ENCODE results near the gene STMN1.
A peak's percentile ranks its signal among the peaks of the same experiment; 100 is the strongest.

Gene STMN1

GRCh38 chr1:25918615-25919014 lies 12.4 kb upstream of the STMN1 start:
- DNase-seq: no peak

- no peak for DNase-seq
Measured at GRCh38 chr1:25917996-25918395, 11.8 kb upstream of the STMN1 start.

GRCh38 chr1:25916460-25916859 lies 10.2 kb upstream of the STMN1 start:
- DNase-seq: no peak

- no peak for DNase-seq
Measured at GRCh38 chr1:25914074-25914995, 8.1 kb upstream of the STMN1 start.

GRCh38 chr1:25913206-25913605 lies 7.0 kb upstream of the STMN1 start:
- no peak for DNase-seq

- DNase-seq: no peak
Measured at GRCh38 chr1:25912076-25912831, 6.0 kb upstream of the STMN1 start.

GRCh38 chr1:25911162-25911561 lies 4.9 kb upstream of the STMN1 start:
- DNase-seq: no peak

- no peak for DNase-seq
Measured at GRCh38 chr1:25909040-25909439, 2.8 kb upstream of the STMN1 start.

- no peak for DNase-seq
Measured at GRCh38 chr1:25908161-25908560, 1.9 kb upstream of the STMN1 start.

- DNase-seq: no peak
Measured at GRCh38 chr1:25907601-25908000, 1.4 kb upstream of the STMN1 start.

GRCh38 chr1:25906644-25907300 lies 553 bp upstream of the STMN1 start:
- DNase-seq: peak; percentile 36

GRCh38 chr1:25904943-25905679 lies 1.1 kb downstream of the STMN1 start:
- DNase-seq: peak; percentile 57

- no peak for DNase-seq
Measured at GRCh38 chr1:25903986-25904385, 2.2 kb downstream of the STMN1 start.

GRCh38 chr1:25902462-25902861 lies 3.8 kb downstream of the STMN1 start:
- no peak for DNase-seq

GRCh38 chr1:25900219-25900618 lies 6.0 kb downstream of the STMN1 start:
- no peak for DNase-seq

GRCh38 chr1:25899792-25900191 lies 6.4 kb downstream of the STMN1 start:
- DNase-seq: no peak

- no peak for DNase-seq
Measured at GRCh38 chr1:25898223-25899015, 7.8 kb downstream of the STMN1 start.

GRCh38 chr1:25897754-25898153 lies 8.5 kb downstream of the STMN1 start:
- DNase-seq: no peak

- DNase-seq: no peak
Measured at GRCh38 chr1:25896266-25896665, 10.0 kb downstream of the STMN1 start.

- peak; percentile 57 for DNase-seq
Measured at GRCh38 chr1:25895365-25895990, 10.7 kb downstream of the STMN1 start.

GRCh38 chr1:25893116-25893515 lies 13.1 kb downstream of the STMN1 start:
- no peak for DNase-seq
